Measurements from ENCODE around the gene HSPB8.
"Not testable (repeated sequence)": the region's sequence is repeated elsewhere in the genome, so short reads cannot be mapped to it uniquely, and the experiment has no call there.

The HSPB8 gene

GRCh38 chr12:119206348-119207062 is 27.8 kb downstream of the HSPB8 start:
- DNase-seq (ENCODE audit: low spot score) = peak; percentile 24

GRCh38 chr12:119207063-119207560 is 28.4 kb downstream of the HSPB8 start:
- DNase-seq (ENCODE audit: low spot score) = no peak

GRCh38 chr12:119208626-119209061 is 29.9 kb downstream of the HSPB8 start:
- DNase-seq (ENCODE audit: low spot score) = peak; percentile 25

GRCh38 chr12:119211884-119212283 is 33.2 kb downstream of the HSPB8 start:
- no peak for DNase-seq (ENCODE audit: low spot score)

GRCh38 chr12:119216084-119216483 is 37.4 kb downstream of the HSPB8 start:
- DNase-seq (ENCODE audit: low spot score) = no peak

- DNase-seq (ENCODE audit: low spot score) = not testable (repeated sequence)
These were observed 40.1 kb downstream of the HSPB8 start for GRCh38 chr12:119218875-119219274.

- no peak for DNase-seq (ENCODE audit: low spot score)
These were observed 43.7 kb downstream of the HSPB8 start for GRCh38 chr12:119222222-119222951.

- DNase-seq (ENCODE audit: low spot score) = no peak
These were observed 46.7 kb downstream of the HSPB8 start for GRCh38 chr12:119225454-119225853.

- no peak for DNase-seq (ENCODE audit: low spot score)
These were observed 48.6 kb downstream of the HSPB8 start for GRCh38 chr12:119227292-119227691.

- peak; percentile 35 for DNase-seq (ENCODE audit: low spot score)
These were observed 50.5 kb downstream of the HSPB8 start for GRCh38 chr12:119229205-119229604.

GRCh38 chr12:119229837-119230236 is 51.1 kb downstream of the HSPB8 start:
- peak; percentile 94 for DNase-seq (ENCODE audit: low spot score)

GRCh38 chr12:119230807-119231206 is 52.1 kb downstream of the HSPB8 start:
- no peak for DNase-seq (ENCODE audit: low spot score)

- DNase-seq (ENCODE audit: low spot score) = no peak
These were observed 53.0 kb downstream of the HSPB8 start for GRCh38 chr12:119231774-119232173.

GRCh38 chr12:119235197-119235751 is 56.5 kb downstream of the HSPB8 start:
- peak; percentile 32 for DNase-seq (ENCODE audit: low spot score)

- DNase-seq (ENCODE audit: low spot score) = no peak
These were observed 57.6 kb downstream of the HSPB8 start for GRCh38 chr12:119236372-119236771.

- no peak for DNase-seq (ENCODE audit: low spot score)
These were observed 60.3 kb downstream of the HSPB8 start for GRCh38 chr12:119239040-119239439.

GRCh38 chr12:119241049-119241448 is 62.3 kb downstream of the HSPB8 start:
- no peak for DNase-seq (ENCODE audit: low spot score)

GRCh38 chr12:119241580-119242169 is 62.9 kb downstream of the HSPB8 start:
- no peak for DNase-seq (ENCODE audit: low spot score)
